ENCODE results near the gene ZBP1. TPM values are rescaled to one million over a fixed set of nuclear protein-coding genes. Genes with fewer than 3 reads are reported as not detected.

The ZBP1 gene
- total RNA-seq, 1 experiment from 2014 or later: not detected

DNA sequence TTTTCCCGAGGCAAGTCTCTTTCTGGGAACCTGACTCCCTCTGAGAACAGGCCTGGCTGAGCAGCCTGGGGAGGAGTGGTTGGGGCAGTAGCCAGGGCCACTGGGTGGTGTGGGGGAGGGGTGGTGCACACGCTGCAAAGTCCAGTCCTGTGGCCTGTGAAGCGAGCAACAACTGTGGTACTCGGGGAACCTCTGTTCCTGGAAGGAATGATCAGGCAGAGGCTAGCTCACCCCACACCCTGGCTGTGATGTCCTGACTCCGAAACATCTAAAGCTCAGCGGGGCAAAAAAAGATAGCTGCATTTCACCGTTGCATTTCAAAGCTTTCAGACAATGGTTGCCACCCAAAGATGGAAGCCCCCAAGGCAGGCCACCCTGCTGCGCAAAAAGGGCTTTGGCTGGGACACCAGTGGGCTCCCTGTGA lies 33.8 kb downstream of the ZBP1 start:
- ChIA-PET RAD21 (ENCODE audit: low non-redundant PET in 1 of 2, low total read pairs in 2 of 2, uncharacterized antibody in 2 of 2, unreplicated experiment in 2 of 2) (no interaction called here), POLR2A (no interaction called here), CTCF (no interaction called here)
- DNase-seq (ENCODE audit: low read depth, low spot score) (no peak), ATAC-seq (no peak)
- Histone ChIP-seq H4K20me1 (ENCODE audit: insufficient read depth) (no peaks in the 10 kb centered on the region), H3K9me3 (ENCODE audit: control insufficient read depth in 1 of 2, insufficient read depth in 1 of 2, low read depth in 1 of 2, low read length in 2 of 2) (no peaks in the 10 kb centered on the region), H3K9ac (ENCODE audit: low read length) (no peak overlapping the region), H3K27ac (ENCODE audit: low read depth, low read length) (no peak overlapping the region), H3K4me2 (ENCODE audit: low read length) (no peak overlapping the region), H2AFZ (ENCODE audit: low read depth, low read length, poor library complexity, severe bottlenecking) (no peak overlapping the region), H3K27me3 (ENCODE audit: insufficient read depth, low read length) (peaks cover 21% of the 10 kb centered on the region; the same call in 1 of the 2 replicates), H3K9me2 (ENCODE audit: insufficient read depth) (no peaks in the 10 kb centered on the region), H3K79me2 (ENCODE audit: insufficient read depth, low read length) (no peaks in the 10 kb centered on the region), H3K36me3 (ENCODE audit: control insufficient read depth in 1 of 2, insufficient read depth in 2 of 2, low read length in 2 of 2) (no peaks in the 10 kb centered on the region), H3K4me1 (ENCODE audit: control insufficient read depth in 1 of 2, insufficient read depth in 2 of 2, low read length in 2 of 2) (no peaks in the 10 kb centered on the region), H3K4me3 (replicated peaks in 1 of 2; ENCODE audit: low read depth in 1 of 2, low read length in 2 of 2) (no peak overlapping the region)
- TF ChIP-seq ELF1 (IDR thresholded peaks at IDR 0.05; ENCODE audit: borderline replicate concordance, low read depth) (no peak), ZBTB33 (IDR thresholded peaks at IDR 0.05; ENCODE audit: extremely low read depth, insufficient replicate concordance, low read length) (no peak), YY1 (IDR thresholded peaks at IDR 0.05; ENCODE audit: extremely low read depth, insufficient replicate concordance, low read depth, low read length) (no peak), POLR2A (IDR thresholded peaks at IDR 0.05; ENCODE audit: borderline replicate concordance, extremely low read depth, insufficient read depth, insufficient read length) (no peak), POLR2AphosphoS5 (IDR thresholded peaks at IDR 0.05; ENCODE audit: low read depth, low read length) (no peak), ZNF274 (IDR thresholded peaks at IDR 0.05; ENCODE audit: low read depth, low read length) (no peak), MAX (IDR thresholded peaks at IDR 0.05) (no peak), SIN3A (IDR thresholded peaks at IDR 0.05; ENCODE audit: low read depth) (no peak)
- TF ChIP-seq, protein P1, sequence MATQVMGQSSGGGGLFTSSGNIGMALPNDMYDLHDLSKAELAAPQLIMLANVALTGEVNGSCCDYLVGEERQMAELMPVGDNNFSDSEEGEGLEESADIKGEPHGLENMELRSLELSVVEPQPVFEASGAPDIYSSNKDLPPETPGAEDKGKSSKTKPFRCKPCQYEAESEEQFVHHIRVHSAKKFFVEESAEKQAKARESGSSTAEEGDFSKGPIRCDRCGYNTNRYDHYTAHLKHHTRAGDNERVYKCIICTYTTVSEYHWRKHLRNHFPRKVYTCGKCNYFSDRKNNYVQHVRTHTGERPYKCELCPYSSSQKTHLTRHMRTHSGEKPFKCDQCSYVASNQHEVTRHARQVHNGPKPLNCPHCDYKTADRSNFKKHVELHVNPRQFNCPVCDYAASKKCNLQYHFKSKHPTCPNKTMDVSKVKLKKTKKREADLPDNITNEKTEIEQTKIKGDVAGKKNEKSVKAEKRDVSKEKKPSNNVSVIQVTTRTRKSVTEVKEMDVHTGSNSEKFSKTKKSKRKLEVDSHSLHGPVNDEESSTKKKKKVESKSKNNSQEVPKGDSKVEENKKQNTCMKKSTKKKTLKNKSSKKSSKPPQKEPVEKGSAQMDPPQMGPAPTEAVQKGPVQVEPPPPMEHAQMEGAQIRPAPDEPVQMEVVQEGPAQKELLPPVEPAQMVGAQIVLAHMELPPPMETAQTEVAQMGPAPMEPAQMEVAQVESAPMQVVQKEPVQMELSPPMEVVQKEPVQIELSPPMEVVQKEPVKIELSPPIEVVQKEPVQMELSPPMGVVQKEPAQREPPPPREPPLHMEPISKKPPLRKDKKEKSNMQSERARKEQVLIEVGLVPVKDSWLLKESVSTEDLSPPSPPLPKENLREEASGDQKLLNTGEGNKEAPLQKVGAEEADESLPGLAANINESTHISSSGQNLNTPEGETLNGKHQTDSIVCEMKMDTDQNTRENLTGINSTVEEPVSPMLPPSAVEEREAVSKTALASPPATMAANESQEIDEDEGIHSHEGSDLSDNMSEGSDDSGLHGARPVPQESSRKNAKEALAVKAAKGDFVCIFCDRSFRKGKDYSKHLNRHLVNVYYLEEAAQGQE (IDR thresholded peaks at IDR 0.05; ENCODE audit: low read depth): no peak
- BruUV-seq (replicated peaks): no TSS peak
- intact Hi-C loops (cut with micrococcal nuclease): no loop called here

Data from HCT116 (cell line).